Fibroblast of the aortic adventitia (primary cell): ENCODE measurements around the gene EMX1. TPM values are rescaled to one million over a fixed set of nuclear protein-coding genes. Genes with fewer than 3 reads are reported as not detected.
A peak's percentile ranks its signal among the peaks of the same experiment; 100 is the strongest.

Experiments used
- DNase-seq: peaks from one replicate; pipeline ENCODE4 v3.0.0-alpha.2; 2010; ENCODE audit warnings: low read depth
- H3K4me3 ChIP-seq: 2 replicates; pipeline ENCODE4 v1.5.1; 2011; ENCODE audit warnings: low read depth, mild to moderate bottlenecking, control low read depth, low read length, moderate library complexity
- CTCF ChIP-seq: IDR thresholded peaks from 2 replicates; pipeline ENCODE4 v1.5.1; 2011; ENCODE audit warnings: mild to moderate bottlenecking, low read length, control low read depth, inconsistent platforms; ENCODE audit not compliant: insufficient read depth
- total RNA-seq: library from RNA; depleted of rRNA; stranded (reverse); fragments of >200 nt; gene quantifications from 2 replicates; pipeline ENCODE4 v1.2.3, GENCODE V29; 2012; ENCODE audit warnings: low replicate concordance

EMX1 gene
- total RNA-seq, 1 donor: not detected

GRCh38 chr2:72972352-72973136, 55.2 kb downstream of the EMX1 start:
- H3K4me3 ChIP-seq: no peak overlapping the region
- no peak for TF ChIP-seq CTCF
- DNase-seq: no peak

GRCh38 chr2:72973137-72973535, 55.8 kb downstream of the EMX1 start:
- no peak overlapping the region for H3K4me3 ChIP-seq
- no peak for DNase-seq
- TF ChIP-seq CTCF: no peak

- TF ChIP-seq CTCF: peak; percentile 91
- DNase-seq: peak; percentile 55
- no peak overlapping the region for H3K4me3 ChIP-seq
Observed at GRCh38 chr2:72973566-72974435, 56.5 kb downstream of the EMX1 start.

GRCh38 chr2:72974436-72974754, 57.1 kb downstream of the EMX1 start:
- H3K4me3 ChIP-seq: no peak overlapping the region
- TF ChIP-seq CTCF: no peak
- DNase-seq: no peak

- TF ChIP-seq CTCF: no peak
- no peak overlapping the region for H3K4me3 ChIP-seq
- DNase-seq: no peak
Observed at GRCh38 chr2:72975017-72975416, 57.7 kb downstream of the EMX1 start.

GRCh38 chr2:72979896-72980295, 62.6 kb downstream of the EMX1 start:
- no peak for TF ChIP-seq CTCF

More at GRCh38 chr2:72979896-72980295, 62.6 kb downstream of the EMX1 start:
- H3K4me3 ChIP-seq: no peak overlapping the region
- DNase-seq: no peak
